SK-N-SH (cell line): ENCODE data around the gene HOXC11.

Source experiments
- RAD21 ChIP-seq: IDR thresholded peaks from 2 replicates; pipeline ENCODE4 v1.6.1; 2012; ENCODE audit warnings: mild to moderate bottlenecking, low read length
- SIN3A ChIP-seq: IDR thresholded peaks from 2 replicates; pipeline ENCODE4 v1.6.1; 2012; ENCODE audit warnings: low read depth, mild to moderate bottlenecking, low read length, moderate library complexity, borderline replicate concordance
- TF ChIP-seq, protein P1 (sequence below): fragments of 150-350 bp; IDR thresholded peaks from 2 replicates; pipeline ENCODE4 v1.6.1; 2017; ENCODE audit warnings: antibody characterized with exemption, low read length, low read depth, borderline replicate concordance

DNA sequence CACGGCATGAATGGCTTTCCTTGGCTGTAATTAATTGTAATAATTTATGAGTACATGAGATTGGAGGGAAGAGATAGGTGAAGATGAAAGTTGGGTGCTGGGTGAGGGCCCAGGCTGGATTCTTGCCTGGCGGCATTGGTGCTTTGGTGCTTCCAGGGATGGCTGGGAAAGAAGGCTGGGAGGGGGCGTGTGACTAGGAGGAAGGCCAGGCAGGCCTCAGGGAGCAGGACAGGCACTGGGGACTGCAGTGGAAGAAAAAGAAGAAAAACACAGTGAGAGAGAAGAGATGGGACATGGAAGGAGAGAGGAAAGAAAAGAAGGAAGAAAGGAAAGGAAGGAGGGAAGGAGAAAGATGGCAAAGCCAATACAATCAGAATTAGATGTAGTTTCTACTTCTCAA lies 30.7 kb downstream of the HOXC11 start:
- TF ChIP-seq SIN3A (no peak), RAD21 (no peak)
- TF ChIP-seq, protein P1, sequence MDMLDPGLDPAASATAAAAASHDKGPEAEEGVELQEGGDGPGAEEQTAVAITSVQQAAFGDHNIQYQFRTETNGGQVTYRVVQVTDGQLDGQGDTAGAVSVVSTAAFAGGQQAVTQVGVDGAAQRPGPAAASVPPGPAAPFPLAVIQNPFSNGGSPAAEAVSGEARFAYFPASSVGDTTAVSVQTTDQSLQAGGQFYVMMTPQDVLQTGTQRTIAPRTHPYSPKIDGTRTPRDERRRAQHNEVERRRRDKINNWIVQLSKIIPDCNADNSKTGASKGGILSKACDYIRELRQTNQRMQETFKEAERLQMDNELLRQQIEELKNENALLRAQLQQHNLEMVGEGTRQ, result no peak
